Activated CD4-positive, CD25-positive, alpha-beta regulatory T cell (primary cell): Measurements from ENCODE around the gene FALEC.

Experiments
- DNase-seq, 4 experiments: peaks; one replicate each; lab custom pipeline; 2025; lab: John Stamatoyannopoulos, UW

FALEC gene

DNA sequence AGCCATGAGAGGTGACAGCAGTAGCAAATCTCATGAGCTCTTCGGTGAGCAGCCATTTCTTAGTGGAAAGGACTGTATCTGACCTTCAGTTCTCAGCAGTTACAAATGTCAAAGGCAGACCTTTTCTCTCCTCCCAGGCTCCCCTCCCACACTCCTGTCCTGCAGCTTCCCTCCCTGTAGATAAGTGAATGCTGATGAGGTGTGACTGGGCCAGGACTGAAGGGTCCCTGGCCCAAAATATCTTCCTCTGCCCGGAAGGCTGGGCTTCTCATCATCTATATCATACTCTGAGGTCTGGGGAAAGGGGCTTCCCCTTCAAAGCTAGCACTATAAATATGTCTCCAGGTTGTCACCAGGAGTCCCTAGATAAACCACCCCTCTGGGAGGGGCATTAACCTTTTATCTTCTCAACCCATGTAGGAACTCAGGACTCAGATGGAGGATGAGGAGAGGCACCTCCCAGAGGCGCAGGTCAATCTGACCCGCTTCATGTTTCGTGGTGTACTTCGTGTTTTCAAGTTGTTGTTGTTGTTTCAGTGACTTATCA is 30.0 kb downstream of the FALEC start:
- no peak for DNase-seq

GRCh38 chr1:150546294-150546937 is 30.9 kb downstream of the FALEC start:
- DNase-seq: no peak

GRCh38 chr1:150548324-150548631 is 32.7 kb downstream of the FALEC start:
- no peak for DNase-seq

GRCh38 chr1:150548632-150549495 is 33.3 kb downstream of the FALEC start, which contains the start of gene ADAMTSL4:
Gene ADAMTSL4 (plus strand): TSS chr1:150549408. CDS start chr1:150552289, 2,881 bp downstream.
- no peak for DNase-seq

DNA sequence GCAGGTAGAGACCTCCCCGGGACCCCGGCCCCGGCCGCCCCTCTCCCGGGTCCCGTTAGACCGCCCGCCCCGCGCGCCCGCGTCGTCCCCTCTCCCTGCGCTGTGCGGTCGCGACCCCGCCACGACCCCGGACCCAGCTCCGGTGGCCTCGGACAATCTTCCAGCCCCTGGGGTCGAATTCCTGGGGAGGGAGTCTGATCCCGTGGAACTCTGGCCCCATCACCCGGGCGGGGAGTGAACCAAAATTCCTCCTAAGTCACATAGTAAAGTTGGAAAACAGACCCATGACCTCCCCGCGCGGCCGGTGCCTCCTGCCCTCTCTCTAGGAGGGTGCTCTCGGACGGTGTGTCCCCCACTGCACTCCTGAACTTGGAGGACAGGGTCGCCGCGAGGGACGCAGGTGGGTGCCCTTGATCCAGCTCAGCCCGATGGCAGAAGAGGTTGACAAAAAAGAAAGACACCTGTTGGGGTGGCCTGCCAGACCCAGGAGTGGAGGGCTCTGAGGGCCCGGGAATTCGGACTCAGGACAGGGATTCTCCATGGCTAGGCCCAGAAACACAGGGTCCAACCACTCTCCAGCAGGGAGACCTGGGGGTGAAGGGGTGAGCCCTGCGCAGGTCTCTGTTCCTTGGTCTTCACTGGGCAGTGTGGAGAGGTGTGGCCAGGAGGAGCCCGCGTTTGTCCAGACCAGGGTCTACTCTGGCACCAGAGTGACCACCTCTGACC is 34.1 kb downstream of the FALEC start:
- no peak for DNase-seq

DNA sequence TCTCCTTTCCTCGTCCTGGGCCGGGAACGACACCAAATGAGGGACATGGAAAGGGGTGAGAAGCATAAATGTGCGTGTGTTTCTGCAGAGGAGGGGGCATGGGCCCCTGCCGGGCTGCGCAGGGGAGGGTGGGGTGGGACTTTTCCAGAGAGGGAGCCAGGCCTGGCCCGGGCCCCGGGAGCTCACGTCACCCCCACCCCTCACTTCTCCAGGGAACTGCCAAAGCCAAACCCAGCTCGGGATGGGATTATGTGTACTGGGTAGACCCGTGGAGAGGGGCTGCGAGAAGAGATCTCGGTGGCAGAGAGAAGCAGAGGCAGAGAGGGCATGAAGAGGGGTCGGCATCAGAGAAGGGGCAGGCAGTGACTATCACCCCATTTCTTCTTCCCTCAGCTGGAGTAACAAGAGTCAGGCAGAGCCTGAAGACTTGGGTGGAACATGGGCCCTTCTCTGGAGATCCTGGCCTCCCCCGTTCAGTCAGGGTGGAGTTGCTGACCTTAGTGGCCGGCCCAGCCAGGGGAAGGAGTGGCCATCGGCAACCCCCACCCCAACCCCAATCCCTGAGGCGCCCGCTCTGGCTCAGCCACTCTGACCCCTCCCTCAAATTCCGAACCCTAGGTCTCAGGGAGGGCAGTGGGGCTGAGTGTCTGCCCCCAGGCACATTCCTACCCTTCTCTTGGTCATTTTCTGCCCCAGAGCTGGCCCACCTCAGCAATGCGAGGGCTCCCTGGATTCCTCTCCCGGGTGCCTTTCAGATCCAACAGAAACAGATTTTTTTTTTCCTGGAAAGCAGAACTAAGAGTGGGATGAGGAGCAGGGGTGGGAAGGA is 34.9 kb downstream of the FALEC start:
- DNase-seq: no peak

- no peak for DNase-seq
Observed at GRCh38 chr1:150551051-150551783, 35.7 kb downstream of the FALEC start.

GRCh38 chr1:150551784-150552127 is 36.2 kb downstream of the FALEC start:
- DNase-seq: no peak

GRCh38 chr1:150552128-150552910 is 36.8 kb downstream of the FALEC start:
- no peak for DNase-seq

DNA sequence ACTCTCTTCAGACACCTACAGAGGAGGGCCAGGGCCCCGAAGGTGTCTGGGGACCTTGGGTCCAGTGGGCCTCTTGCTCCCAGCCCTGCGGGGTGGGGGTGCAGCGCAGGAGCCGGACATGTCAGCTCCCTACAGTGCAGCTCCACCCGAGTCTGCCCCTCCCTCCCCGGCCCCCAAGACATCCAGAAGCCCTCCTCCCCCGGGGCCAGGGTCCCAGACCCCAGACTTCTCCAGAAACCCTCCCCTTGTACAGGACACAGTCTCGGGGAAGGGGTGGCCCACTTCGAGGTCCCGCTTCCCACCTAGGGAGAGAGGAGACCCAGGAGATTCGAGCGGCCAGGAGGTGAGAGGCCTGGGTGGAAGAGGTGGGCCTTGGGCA is 37.3 kb downstream of the FALEC start:
- DNase-seq: no peak

- DNase-seq: no peak
Observed at GRCh38 chr1:150553392-150554085, 38.0 kb downstream of the FALEC start.

DNA sequence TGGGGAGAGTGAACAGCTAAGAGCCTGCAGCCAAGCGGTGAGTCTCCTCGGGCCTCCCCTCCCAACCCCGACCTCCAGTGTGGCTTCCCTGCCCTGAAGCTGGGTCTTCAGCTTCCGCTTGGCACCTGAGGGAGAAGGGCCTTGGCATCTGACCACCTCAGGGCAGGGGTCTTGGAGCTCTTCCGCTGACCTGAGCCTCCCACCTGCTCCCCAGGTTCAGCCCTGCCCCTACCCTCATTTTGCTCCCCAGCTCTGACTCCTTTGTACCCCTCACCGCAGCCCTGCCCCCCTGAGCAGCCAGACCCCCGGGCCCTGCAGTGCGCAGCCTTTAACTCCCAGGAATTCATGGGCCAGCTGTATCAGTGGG is 38.5 kb downstream of the FALEC start:
- no peak for DNase-seq

DNA sequence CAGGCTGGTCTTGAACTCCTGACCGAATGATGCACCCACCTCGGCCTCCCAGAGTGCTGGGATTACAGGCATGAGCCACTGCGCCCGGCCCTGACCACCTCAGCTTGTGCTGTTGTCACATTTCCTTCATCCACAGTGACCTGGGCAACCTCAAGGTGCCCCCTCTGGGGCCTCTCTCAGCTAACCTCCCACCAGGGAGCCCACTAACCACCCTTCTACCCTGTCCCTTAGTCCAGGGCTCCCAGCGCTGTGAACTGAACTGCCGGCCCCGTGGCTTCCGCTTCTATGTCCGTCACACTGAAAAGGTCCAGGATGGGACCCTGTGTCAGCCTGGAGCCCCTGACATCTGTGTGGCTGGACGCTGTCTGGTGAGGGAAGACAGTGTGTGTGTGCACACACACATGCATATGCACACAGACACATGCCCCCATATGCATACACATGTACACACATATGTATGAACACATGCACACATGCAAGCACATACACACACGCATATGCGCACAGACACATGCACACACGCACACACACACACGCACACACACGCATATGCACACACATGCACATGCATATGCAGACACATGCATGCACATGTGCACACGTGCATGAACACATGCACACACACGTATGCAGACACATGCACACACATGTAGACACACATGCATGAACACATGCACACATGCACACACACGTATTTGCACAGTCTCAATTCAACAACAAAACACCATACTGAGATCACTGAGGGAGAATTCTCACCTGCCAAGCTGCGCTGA is 39.8 kb downstream of the FALEC start:
- no peak for DNase-seq

DNA sequence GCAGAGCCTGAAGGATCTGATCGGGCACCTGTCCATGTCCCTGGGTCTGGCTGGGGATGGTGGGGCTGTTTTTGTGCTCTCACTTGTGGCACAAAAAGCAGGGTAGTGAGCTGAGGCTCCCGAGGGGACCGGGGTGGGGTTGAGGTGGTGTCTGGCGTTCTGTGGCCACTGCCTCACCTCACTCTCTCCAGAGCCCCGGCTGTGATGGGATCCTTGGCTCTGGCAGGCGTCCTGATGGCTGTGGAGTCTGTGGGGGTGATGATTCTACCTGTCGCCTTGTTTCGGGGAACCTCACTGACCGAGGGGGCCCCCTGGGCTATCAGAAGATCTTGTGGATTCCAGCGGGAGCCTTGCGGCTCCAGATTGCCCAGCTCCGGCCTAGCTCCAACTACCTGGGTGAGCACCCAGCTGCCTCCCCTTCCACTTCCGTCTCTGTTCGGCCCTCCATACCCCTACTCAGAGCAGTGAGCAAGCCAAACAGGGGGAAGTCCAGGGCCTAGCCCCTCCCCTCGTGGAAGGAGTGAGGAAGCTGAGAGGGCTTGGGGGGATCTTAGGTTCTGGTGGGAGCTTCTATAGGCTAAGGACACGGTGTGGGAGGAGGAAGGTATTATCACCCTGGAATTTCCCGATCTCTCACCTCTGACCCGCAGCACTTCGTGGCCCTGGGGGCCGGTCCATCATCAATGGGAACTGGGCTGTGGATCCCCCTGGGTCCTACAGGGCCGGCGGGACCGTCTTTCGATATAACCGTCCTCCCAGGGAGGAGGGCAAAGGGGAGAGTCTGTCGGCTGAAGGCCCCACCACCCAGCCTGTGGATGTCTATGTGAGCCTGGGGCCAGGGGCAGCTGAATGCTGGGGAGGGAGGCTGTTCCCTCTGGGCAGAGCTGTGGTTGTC is 40.7 kb downstream of the FALEC start:
- DNase-seq: no peak

DNA sequence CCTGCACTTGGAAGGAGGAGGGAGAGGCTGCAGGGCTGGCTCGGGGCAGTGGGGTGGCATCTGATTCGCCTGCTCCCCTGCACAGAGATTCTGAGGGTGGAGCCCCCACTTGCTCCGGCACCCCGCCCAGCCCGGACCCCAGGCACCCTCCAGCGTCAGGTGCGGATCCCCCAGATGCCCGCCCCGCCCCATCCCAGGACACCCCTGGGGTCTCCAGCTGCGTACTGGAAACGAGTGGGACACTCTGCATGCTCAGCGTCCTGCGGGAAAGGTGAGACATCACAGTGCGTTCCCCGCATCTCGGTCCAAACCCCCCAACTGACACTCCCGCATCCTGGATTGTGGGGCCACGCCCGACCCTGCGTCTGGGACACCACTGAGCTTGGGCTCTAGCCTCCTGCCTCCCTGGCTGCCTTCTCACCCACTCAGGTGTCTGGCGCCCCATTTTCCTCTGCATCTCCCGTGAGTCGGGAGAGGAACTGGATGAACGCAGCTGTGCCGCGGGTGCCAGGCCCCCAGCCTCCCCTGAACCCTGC is 41.6 kb downstream of the FALEC start:
- no peak for DNase-seq

GRCh38 chr1:150557813-150558212 is 42.3 kb downstream of the FALEC start:
- no peak for DNase-seq

DNA sequence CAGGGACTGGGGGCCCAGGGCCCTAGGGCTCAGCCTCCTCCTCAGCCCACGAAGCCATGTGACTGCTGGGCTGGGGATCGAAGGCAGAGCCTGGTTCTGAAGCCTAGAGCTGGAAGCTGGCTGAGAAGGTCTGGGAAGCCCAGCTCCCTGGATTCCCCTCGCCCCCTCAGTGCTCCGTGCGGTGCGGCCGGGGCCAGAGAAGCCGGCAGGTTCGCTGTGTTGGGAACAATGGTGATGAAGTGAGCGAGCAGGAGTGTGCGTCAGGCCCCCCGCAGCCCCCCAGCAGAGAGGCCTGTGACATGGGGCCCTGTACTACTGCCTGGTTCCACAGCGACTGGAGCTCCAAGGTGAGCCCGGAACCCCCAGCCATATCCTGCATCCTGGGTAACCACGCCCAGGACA is 42.8 kb downstream of the FALEC start:
- DNase-seq: no peak
